ENCODE data around the gene DDX31. TPM values are rescaled to one million over a fixed set of nuclear protein-coding genes. Genes with fewer than 3 reads are reported as not detected.
A peak's percentile ranks its signal among the peaks of the same experiment; 100 is the strongest.

The DDX31 gene
- total and polyA plus RNA-seq, 2 donors (not counting 1 experiment from before 2014, with no cell fraction given) = 16.4 to 22.7 TPM

GRCh38 chr9:132586830-132587591 is 82.8 kb downstream of the DDX31 start:
- Histone ChIP-seq H3K4me3 (ENCODE audit: control extremely low read depth in 1 of 5, extremely low read depth in 1 of 5, insufficient read depth in 1 of 5, low read depth in 2 of 5, low read length in 4 of 5) (peak overlapping the region in 1 of 5 experiments; percentile 10), H3K4me2 (replicated peaks; ENCODE audit: low read depth, low read length, poor library complexity, severe bottlenecking) (peak overlapping the region; percentile 54), H3K36me3 (replicated peaks in 1 of 2; ENCODE audit: control extremely low read depth in 1 of 2, control insufficient read depth in 1 of 2, extremely low read depth in 1 of 2, insufficient read depth in 2 of 2, low read length in 1 of 2) (no peaks in the 10 kb centered on the region), H3K4me1 (ENCODE audit: control insufficient read depth in 2 of 2, insufficient read depth in 2 of 2, low read length in 2 of 2) (peaks cover 27 to 40% of the 10 kb centered on the region in 2 donors), H3K9ac (ENCODE audit: low read length) (no peak overlapping the region), H4K20me1 (ENCODE audit: control insufficient read depth, insufficient read depth, low read length, poor library complexity, severe bottlenecking) (peaks cover 8% of the 10 kb centered on the region), H3K79me2 (ENCODE audit: control insufficient read depth, insufficient read depth, low read length) (no peaks in the 10 kb centered on the region), H2AFZ (ENCODE audit: insufficient read depth, low read depth, low read length, poor library complexity, severe bottlenecking) (no peak overlapping the region), H3K27ac (ENCODE audit: low read length in 2 of 2) (no peak overlapping the region), H3K27me3 (replicated peaks in 1 of 4; ENCODE audit: control extremely low read depth in 1 of 4, control insufficient read depth in 3 of 4, insufficient read depth in 4 of 4, low read length in 3 of 4) (peaks cover 2 to 93% (median 65%) of the 10 kb centered on the region in 4 experiments), H3K9me3 (ENCODE audit: control extremely low read depth in 1 of 3, control insufficient read depth in 2 of 3, insufficient read depth in 1 of 3, low read length in 2 of 3) (peaks cover 0 to 59% (median 0%) of the 10 kb centered on the region in 3 donors)
- TF ChIP-seq CTCF (IDR thresholded peaks at IDR 0.05) (no peak), EZH2 (IDR thresholded peaks at IDR 0.05; ENCODE audit: borderline replicate concordance, insufficient read depth, low read depth, low read length, poor library complexity, severe bottlenecking) (no peak)
- Mint-ChIP-seq H3K9me3 (ENCODE audit: insufficient read depth) (no peaks in the 10 kb centered on the region), H3K4me3 (peak overlapping the region; percentile 74), H3K4me1 (peaks cover 23% of the 10 kb centered on the region), H3K27ac (no peak overlapping the region), H3K27me3 (peaks cover 49% of the 10 kb centered on the region)
- 6% methylated on average over 71 of the region's 74 CpGs for WGBS (ENCODE audit: insufficient coverage)
- ATAC-seq (ENCODE audit: low read depth) (no peak), DNase-seq (peak; percentile 51)
- intact Hi-C loops (cut with micrococcal nuclease) = no loop called here
- POLR2A ChIA-PET = no interaction called here
- CTCF ChIA-PET = no interaction called here
